Right lobe of liver (tissue), 4 donors: ENCODE data around the gene PNLDC1.

Experiments used
- CTCF ChIP-seq, 4 donors: fragments of 200-600 bp in 3 of 4; fragments of 450-650 bp in 1 of 4; IDR thresholded peaks; one replicate each; pipeline versions ENCODE4 v1.5.1 to v1.8.0; 2016 to 2022; ENCODE audit warnings: antibody characterized with exemption in 4 of 4, mild to moderate bottlenecking in 2 of 4
- POLR2A ChIP-seq: fragments of 450-650 bp; IDR thresholded peaks from one replicate; pipeline ENCODE4 v1.6.1; 2017; ENCODE audit warnings: antibody characterized with exemption, mild to moderate bottlenecking
- donor health status: DM: no; HTN: no; CAD: no.
- donor health status: DM: no; HTN: no; CAD: no.
- donor health status: DM: no; HTN: yes; CAD: no.

DNA sequence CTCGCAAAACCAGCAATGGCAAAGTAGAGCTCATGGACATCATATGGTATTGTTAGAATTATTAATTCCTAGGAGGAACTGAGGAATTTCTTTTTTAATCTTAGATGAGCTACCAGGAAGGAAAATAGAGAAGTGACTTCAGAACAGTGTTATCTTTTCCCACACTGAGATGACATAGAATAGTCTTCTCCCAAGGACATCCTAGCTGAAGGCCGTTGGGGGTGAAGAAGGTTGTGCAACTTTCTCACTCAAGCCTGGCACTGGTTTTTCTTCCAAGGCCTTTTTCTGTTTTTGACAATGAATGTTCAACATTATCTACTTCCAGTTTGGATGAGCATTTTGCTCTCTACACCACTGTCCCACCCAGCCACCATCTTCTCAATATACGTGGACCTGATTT, 54.9 kb downstream of the PNLDC1 start:
- TF ChIP-seq CTCF (IDR thresholded peaks at IDR 0.05) (no peak), POLR2A (no peak)
